D721Med (cell line): ENCODE data around the gene ODAD2.

Source experiments
- DNase-seq: peaks from one replicate; pipeline ENCODE4 v3.0.0; 2011; ENCODE audit warnings: low spot score; ENCODE audit not compliant: insufficient read length
- FAIRE-seq: peaks from 2 replicates; lab custom pipeline; 2011; peaks lifted over from hg19 to GRCh38; lab: Jason Lieb, UNC
- TF ChIP-seq, protein P1 (sequence below): IDR thresholded peaks from 2 replicates; pipeline ENCODE4 v1.5.1; 2012; ENCODE audit warnings: mild to moderate bottlenecking, control low read depth; ENCODE audit not compliant: insufficient read depth; ENCODE audit errors: missing control alignments

Gene ODAD2

DNA sequence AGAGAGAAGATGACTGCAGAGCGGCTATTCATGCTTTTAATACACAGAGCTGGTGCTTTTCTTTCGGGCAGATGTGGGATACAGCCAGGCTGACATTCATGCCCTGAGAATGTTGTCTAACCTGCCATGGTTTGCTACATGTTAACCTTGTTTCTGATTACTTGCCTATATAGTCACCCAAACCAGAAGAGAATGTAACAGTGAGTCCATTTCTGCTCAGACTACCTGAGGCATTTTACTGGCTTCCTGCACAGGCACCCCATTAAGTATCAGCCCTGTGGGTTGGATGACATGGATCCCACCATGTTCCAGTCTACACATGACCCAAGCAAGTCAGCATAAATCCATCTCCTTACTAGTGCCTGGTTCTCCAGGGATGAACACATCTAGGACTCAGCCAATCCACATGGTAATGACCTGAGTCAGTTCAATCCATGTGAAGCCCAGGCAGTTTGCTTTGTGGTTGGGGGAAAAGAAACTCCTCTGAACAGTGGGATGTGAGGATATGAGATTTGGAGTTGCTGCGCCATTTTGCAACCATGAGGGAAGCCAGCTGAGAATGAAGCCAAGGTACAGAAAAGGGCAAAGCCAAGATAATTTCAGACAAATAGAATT, 197.6 kb downstream of the ODAD2 start:
- DNase-seq = no peak
- no peak for FAIRE-seq
- TF ChIP-seq, protein P1, sequence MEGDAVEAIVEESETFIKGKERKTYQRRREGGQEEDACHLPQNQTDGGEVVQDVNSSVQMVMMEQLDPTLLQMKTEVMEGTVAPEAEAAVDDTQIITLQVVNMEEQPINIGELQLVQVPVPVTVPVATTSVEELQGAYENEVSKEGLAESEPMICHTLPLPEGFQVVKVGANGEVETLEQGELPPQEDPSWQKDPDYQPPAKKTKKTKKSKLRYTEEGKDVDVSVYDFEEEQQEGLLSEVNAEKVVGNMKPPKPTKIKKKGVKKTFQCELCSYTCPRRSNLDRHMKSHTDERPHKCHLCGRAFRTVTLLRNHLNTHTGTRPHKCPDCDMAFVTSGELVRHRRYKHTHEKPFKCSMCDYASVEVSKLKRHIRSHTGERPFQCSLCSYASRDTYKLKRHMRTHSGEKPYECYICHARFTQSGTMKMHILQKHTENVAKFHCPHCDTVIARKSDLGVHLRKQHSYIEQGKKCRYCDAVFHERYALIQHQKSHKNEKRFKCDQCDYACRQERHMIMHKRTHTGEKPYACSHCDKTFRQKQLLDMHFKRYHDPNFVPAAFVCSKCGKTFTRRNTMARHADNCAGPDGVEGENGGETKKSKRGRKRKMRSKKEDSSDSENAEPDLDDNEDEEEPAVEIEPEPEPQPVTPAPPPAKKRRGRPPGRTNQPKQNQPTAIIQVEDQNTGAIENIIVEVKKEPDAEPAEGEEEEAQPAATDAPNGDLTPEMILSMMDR = no peak

DNA sequence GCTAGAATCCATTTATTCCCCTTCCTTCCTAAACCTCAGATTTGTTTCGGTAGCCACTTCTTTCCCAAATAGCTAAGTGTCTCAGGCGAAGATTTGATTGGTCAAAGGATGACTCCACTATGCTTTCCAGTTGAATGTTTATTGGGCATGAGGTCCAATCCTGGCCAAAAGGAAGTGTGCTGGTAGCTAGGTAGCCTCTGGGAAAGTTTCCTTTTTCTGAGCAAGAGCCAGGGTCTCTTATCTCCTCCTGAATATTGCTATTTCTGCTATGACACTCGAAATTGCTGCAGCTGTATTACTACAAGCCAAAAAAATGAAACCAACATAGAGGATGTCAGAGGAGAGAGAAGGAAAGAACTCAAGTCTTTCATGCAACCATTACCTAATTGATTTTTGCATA, 199.8 kb downstream of the ODAD2 start:
- DNase-seq (no peak), FAIRE-seq (no peak)
- TF ChIP-seq, protein P1 = no peak

DNA sequence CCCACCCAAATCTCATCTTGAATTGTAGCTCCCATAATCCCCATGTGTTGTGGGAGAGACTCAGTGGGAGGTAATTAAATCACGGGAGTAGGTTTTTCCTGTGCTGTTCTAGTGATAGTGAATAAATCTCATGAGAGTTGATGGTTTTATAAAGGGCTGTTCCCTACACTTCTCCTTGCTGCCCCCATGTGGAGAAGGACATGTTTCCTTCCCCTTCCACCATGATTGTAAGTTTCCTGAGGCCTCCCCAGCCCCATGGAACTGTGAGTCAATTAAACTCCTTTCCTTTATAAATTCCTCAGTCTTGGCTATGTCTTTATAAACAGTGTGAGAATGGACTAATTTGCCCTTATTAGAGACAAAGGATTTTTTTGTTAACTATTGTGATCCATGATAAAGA, 204.7 kb downstream of the ODAD2 start:
- TF ChIP-seq, protein P1 = no peak
- FAIRE-seq (no peak), DNase-seq (no peak)

DNA sequence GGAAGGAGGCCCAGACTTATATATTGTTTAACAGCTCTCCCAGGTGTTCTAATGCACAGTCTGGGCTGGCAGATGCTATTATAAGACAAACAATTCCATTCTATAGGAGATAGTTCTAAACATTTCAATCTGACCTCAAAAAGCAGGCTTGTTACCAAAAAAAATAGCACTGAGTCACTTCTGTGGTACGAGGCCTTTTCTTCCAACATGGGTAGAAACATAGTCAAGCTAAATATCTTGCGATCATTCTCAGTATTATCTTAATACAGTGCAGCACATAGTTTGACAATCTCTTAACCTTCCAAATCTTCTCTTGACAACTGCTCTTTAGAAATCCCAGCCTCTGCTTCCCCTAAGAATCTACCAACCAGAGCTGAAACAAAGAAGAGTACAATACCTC, 206.7 kb downstream of the ODAD2 start:
- FAIRE-seq (no peak), DNase-seq (no peak)
- TF ChIP-seq, protein P1 = no peak

DNA sequence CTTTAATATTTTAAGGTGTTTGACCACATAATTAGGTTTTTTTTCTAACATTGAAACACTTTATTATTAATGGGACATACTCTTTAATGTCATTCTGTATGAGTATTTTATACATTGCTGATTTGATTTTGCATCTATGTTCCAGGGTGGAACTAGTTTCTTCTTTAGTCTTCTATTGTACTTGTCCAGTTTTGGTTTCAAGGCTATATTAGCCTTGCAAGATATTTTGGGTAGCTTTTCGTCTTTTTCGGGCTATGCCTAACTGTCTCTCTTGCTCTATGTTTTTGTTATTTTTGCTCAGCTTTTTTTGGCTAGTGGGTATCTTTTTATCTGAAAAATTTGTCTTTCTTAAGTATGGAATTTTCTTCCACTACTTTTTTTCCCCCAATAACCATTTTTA, 214.6 kb downstream of the ODAD2 start:
- TF ChIP-seq, protein P1 = no peak

DNA sequence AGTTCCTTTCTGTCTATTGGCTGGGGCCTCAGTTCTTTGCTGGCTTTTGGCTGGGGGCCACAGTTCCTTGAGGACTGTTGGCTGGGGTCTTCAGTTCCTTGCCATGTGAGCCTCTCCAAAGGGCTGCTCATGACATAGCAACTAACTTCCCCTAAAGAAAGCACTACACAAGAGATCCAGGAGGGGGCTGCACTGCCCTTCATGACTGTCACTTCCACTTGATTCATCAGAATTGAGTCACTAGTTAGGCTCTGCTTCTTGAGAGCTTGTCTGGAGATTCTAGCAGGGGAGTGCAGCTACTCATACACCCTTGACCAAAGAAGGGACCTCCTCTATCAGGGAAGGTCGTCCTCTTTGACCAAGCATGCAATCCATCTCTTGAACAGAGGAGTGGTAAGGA, 215.2 kb downstream of the ODAD2 start:
- no peak for FAIRE-seq
- TF ChIP-seq, protein P1 = no peak
- DNase-seq = no peak

More for the DNA sequence above, 214.6 kb downstream of the ODAD2 start:
- no peak for DNase-seq
- no peak for FAIRE-seq

DNA sequence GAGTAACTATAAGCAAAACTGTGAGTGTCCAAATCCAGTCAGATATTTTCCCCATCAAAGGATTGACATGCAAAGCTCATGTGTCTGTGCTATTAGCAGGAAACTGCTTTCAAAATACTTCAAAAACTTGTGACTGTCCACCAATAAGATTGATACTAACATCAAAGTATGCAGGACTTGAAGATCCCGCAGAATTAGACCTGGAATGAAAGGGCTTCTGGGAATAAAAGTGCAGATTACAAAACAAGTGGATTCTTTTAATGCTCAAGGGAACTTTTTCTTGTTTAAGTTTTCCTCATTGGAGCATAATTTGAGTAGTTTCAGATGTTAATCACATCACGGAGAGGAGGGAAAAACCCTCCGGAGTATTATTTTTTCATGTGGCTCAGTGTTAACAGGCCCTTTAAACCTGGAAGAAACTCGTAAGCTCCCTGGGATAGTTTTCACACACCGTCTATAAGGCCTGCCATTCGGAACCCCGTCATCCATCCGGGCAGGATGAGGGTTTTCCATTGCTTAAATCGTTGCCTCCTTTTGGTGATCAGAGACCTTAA, 219.3 kb downstream of the ODAD2 start:
- DNase-seq (no peak), FAIRE-seq (no peak)
- TF ChIP-seq, protein P1 = no peak
